ENCODE results near the gene EHBP1.

- TF ChIP-seq CHD2 (IDR thresholded peaks at IDR 0.05; ENCODE audit: low read length, partially characterized antibody) (no peak), CTCF (IDR thresholded peaks at IDR 0.05) (no peak), EP300 (IDR thresholded peaks at IDR 0.05; ENCODE audit: borderline replicate concordance in 1 of 2, low read depth in 1 of 2, low read length in 1 of 2) (no peak), RAD21 (IDR thresholded peaks at IDR 0.05; ENCODE audit: low read length) (no peak), FOXM1 (IDR thresholded peaks at IDR 0.05; ENCODE audit: low read depth) (no peak), NRF1 (IDR thresholded peaks at IDR 0.05; ENCODE audit: low read depth, low read length) (no peak), MAX (IDR thresholded peaks at IDR 0.05; ENCODE audit: low read depth) (no peak), POLR2AphosphoS5 (IDR thresholded peaks at IDR 0.05; ENCODE audit: low read depth, low read length) (no peak), MXI1 (IDR thresholded peaks at IDR 0.05; ENCODE audit: low read depth, low read length) (no peak), EZH2phosphoT487 (IDR thresholded peaks at IDR 0.05; ENCODE audit: borderline replicate concordance, low read depth) (no peak), RXRA (IDR thresholded peaks at IDR 0.05; ENCODE audit: borderline replicate concordance, low read depth) (no peak), TAF1 (IDR thresholded peaks at IDR 0.05; ENCODE audit: borderline replicate concordance, low read depth, low read length) (no peak), SIN3A (IDR thresholded peaks at IDR 0.05; ENCODE audit: borderline replicate concordance, low read depth, low read length) (no peak), PBX3 (IDR thresholded peaks at IDR 0.05) (no peak)
Observed at GRCh38 chr2:62708751-62709150, 3.2 kb downstream of the EHBP1 start.
